Mesothelial cell of epicardium (in vitro differentiated cells): ENCODE data around the gene GET3. TPM values are rescaled to one million over a fixed set of nuclear protein-coding genes. Genes with fewer than 3 reads are reported as not detected.

Source experiments
- DNase-seq, 2 experiments: peaks; one replicate each; pipeline ENCODE4 v3.0.0; 2021; ENCODE audit warnings: low spot score in 2 of 2; ENCODE audit not compliant: unreplicated experiment in 2 of 2
- H3K27ac Mint-ChIP-seq: 2 replicates; pipeline ENCODE4 v1.8.0; 2021; ENCODE audit warnings: mixed read lengths
- H3K27me3 Mint-ChIP-seq: 2 replicates; pipeline ENCODE4 v1.8.0; 2021; ENCODE audit warnings: low read depth, mixed read lengths
- H3K36me3 Mint-ChIP-seq: 2 replicates; pipeline ENCODE4 v1.8.0; 2021; ENCODE audit warnings: mixed read lengths
- H3K4me1 Mint-ChIP-seq: 2 replicates; pipeline ENCODE4 v1.8.0; 2021; ENCODE audit warnings: mixed read lengths
- H3K4me3 Mint-ChIP-seq: 2 replicates; pipeline ENCODE4 v1.8.0; 2021; ENCODE audit warnings: mild to moderate bottlenecking, moderate library complexity, mixed read lengths
- H3K9me3 Mint-ChIP-seq: 2 replicates; pipeline ENCODE4 v1.8.0; 2021; ENCODE audit warnings: mixed read lengths
- total RNA-seq: library from RNA; stranded (reverse); gene quantifications from 3 replicates; pipeline ENCODE4 v1.2.1, GENCODE V29; 2021
- TF ChIP-seq, protein P1 (sequence below): fragments of 200-600 bp; sonication (generic); IDR thresholded peaks from one replicate; pipeline ENCODE4 v1.5.0; 2021; ENCODE audit warnings: antibody characterized with exemption; ENCODE audit not compliant: unreplicated experiment

GET3 gene
- total RNA-seq, 1 donor from 2014 or later, result 46.9 TPM

DNA sequence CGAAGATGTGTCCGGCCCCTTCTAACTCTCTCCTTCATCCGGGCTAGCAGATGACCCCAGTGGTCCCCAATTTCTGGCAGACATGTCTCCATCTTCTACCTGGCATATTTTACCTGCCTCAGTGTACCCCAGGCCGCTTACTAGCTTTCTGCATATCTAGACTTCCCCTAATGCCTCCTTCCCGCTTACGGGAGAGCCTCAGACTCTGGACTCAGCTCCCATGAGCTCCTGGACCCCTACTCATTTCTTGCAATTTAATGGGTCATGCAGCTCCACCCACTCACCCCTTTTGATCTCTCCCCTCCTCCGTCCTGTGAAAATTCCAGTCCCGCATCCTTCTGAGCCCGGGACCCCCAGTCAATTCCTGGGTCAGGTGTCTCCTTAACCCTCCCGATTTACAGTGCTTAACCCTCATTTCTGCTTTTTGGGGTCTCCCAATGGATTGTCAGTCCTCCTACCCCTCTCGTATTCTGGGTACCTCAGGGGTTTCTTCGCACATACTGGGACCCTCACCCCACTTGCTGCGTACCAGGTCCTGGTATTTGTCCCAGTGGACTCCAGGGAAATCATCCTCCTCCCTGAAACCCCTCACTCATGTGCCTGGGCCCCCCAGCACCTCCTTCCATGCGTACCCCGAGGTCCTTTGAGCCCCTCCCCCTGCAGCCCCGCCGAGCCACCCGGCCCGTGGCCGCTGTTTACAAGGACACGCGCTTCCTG lies 53.5 kb downstream of the GET3 start:
- Mint-ChIP-seq H3K27me3 (no peaks in the 10 kb centered on the region), H3K27ac (peak overlapping the region; percentile 98), H3K36me3 (no peaks in the 10 kb centered on the region), H3K4me3 (peak overlapping the region; percentile 93), H3K9me3 (no peaks in the 10 kb centered on the region), H3K4me1 (peaks cover 33% of the 10 kb centered on the region)
- TF ChIP-seq, protein P1, sequence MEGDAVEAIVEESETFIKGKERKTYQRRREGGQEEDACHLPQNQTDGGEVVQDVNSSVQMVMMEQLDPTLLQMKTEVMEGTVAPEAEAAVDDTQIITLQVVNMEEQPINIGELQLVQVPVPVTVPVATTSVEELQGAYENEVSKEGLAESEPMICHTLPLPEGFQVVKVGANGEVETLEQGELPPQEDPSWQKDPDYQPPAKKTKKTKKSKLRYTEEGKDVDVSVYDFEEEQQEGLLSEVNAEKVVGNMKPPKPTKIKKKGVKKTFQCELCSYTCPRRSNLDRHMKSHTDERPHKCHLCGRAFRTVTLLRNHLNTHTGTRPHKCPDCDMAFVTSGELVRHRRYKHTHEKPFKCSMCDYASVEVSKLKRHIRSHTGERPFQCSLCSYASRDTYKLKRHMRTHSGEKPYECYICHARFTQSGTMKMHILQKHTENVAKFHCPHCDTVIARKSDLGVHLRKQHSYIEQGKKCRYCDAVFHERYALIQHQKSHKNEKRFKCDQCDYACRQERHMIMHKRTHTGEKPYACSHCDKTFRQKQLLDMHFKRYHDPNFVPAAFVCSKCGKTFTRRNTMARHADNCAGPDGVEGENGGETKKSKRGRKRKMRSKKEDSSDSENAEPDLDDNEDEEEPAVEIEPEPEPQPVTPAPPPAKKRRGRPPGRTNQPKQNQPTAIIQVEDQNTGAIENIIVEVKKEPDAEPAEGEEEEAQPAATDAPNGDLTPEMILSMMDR, result no peak
- DNase-seq, result no peak

DNA sequence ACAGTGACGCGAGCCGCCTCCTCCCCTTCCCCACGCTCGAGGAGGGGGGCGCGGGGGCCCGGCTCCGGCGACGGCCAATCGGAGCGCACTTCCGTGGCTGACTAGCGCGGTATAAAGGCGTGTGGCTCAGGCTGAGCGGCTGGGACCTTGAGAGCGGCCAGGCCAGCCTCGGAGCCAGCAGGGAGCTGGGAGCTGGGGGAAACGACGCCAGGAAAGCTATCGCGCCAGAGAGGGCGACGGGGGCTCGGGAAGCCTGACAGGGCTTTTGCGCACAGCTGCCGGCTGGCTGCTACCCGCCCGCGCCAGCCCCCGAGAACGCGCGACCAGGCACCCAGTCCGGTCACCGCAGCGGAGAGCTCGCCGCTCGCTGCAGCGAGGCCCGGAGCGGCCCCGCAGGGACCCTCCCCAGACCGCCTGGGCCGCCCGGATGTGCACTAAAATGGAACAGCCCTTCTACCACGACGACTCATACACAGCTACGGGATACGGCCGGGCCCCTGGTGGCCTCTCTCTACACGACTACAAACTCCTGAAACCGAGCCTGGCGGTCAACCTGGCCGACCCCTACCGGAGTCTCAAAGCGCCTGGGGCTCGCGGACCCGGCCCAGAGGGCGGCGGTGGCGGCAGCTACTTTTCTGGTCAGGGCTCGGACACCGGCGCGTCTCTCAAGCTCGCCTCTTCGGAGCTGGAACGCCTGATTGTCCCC lies 54.2 kb downstream of the GET3 start, which contains the start of gene JUNB:
TSS of gene JUNB (plus strand) at position 142 of the 706 bp plus-strand sequence. CDS start at position 428, 286 bp downstream.
- TF ChIP-seq, protein P1, result no peak
- H3K27me3 Mint-ChIP-seq, result no peaks in the 10 kb centered on the region
- DNase-seq, result peak; percentile 89 to 95
- H3K36me3 Mint-ChIP-seq, result peaks cover under 1% of the 10 kb centered on the region
- no peaks in the 10 kb centered on the region for H3K9me3 Mint-ChIP-seq
- H3K4me3 Mint-ChIP-seq, result peak within 1 kb of the TSS; percentile 93
- peak within 1 kb of the TSS; percentile 98 for H3K27ac Mint-ChIP-seq
- peaks cover 39% of the 10 kb centered on the region for H3K4me1 Mint-ChIP-seq

DNA sequence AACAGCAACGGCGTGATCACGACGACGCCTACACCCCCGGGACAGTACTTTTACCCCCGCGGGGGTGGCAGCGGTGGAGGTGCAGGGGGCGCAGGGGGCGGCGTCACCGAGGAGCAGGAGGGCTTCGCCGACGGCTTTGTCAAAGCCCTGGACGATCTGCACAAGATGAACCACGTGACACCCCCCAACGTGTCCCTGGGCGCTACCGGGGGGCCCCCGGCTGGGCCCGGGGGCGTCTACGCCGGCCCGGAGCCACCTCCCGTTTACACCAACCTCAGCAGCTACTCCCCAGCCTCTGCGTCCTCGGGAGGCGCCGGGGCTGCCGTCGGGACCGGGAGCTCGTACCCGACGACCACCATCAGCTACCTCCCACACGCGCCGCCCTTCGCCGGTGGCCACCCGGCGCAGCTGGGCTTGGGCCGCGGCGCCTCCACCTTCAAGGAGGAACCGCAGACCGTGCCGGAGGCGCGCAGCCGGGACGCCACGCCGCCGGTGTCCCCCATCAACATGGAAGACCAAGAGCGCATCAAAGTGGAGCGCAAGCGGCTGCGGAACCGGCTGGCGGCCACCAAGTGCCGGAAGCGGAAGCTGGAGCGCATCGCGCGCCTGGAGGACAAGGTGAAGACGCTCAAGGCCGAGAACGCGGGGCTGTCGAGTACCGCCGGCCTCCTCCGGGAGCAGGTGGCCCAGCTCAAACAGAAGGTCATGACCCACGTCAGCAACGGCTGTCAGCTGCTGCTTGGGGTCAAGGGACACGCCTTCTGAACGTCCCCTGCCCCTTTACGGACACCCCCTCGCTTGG lies 55.0 kb downstream of the GET3 start:
- H3K4me1 Mint-ChIP-seq, result peaks cover 41% of the 10 kb centered on the region
- no peaks in the 10 kb centered on the region for H3K9me3 Mint-ChIP-seq
- peak overlapping the region; percentile 99 for H3K27ac Mint-ChIP-seq

DNA sequence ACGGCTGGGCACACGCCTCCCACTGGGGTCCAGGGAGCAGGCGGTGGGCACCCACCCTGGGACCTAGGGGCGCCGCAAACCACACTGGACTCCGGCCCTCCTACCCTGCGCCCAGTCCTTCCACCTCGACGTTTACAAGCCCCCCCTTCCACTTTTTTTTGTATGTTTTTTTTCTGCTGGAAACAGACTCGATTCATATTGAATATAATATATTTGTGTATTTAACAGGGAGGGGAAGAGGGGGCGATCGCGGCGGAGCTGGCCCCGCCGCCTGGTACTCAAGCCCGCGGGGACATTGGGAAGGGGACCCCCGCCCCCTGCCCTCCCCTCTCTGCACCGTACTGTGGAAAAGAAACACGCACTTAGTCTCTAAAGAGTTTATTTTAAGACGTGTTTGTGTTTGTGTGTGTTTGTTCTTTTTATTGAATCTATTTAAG lies 55.6 kb downstream of the GET3 start:
- H3K4me3 Mint-ChIP-seq, result peak overlapping the region; percentile 93

More for the DNA sequence above, 55.0 kb downstream of the GET3 start:
- no peaks in the 10 kb centered on the region for H3K27me3 Mint-ChIP-seq
- H3K4me3 Mint-ChIP-seq, result peak overlapping the region; percentile 93
- peak in 1 of 2 experiments; percentile 57 for DNase-seq
- TF ChIP-seq, protein P1, result no peak
- H3K36me3 Mint-ChIP-seq, result peaks cover 2% of the 10 kb centered on the region

More for the DNA sequence above, 55.6 kb downstream of the GET3 start:
- TF ChIP-seq, protein P1, result no peak
- Mint-ChIP-seq H3K36me3 (peaks cover 2% of the 10 kb centered on the region), H3K9me3 (no peaks in the 10 kb centered on the region), H3K27me3 (no peaks in the 10 kb centered on the region), H3K4me1 (peaks cover 40% of the 10 kb centered on the region), H3K27ac (peak overlapping the region; percentile 99)
- DNase-seq, result no peak
